NT2/D1 (cell line): ENCODE data around the gene CDHR3.

Experiments used
- SUZ12 ChIP-seq: IDR thresholded peaks from 2 replicates; pipeline ENCODE4 v1.6.1; 2011; ENCODE audit not compliant: insufficient read length, insufficient read depth; ENCODE audit errors: extremely low read depth
- YY1 ChIP-seq: IDR thresholded peaks from 2 replicates; pipeline ENCODE4 v1.6.1; 2011; ENCODE audit not compliant: insufficient read length, insufficient read depth
- ZNF274 ChIP-seq: IDR thresholded peaks from 2 replicates; pipeline ENCODE4 v1.6.1; 2011; ENCODE audit warnings: mild to moderate bottlenecking, low read depth, low read length

GRCh38 chr7:106063692-106064091 is 100.6 kb downstream of the CDHR3 start:
- TF ChIP-seq YY1 (no peak), ZNF274 (no peak), SUZ12 (no peak)
